Muscle of leg (tissue), 11 donors: Measurements from ENCODE around the gene ELFN1. TPM values are rescaled to one million over a fixed set of nuclear protein-coding genes. Genes with fewer than 3 reads are reported as not detected.

Experiments used
- DNase-seq: peaks from one replicate; pipeline ENCODE4 v3.0.0; 2013
- H3K27ac ChIP-seq: one replicate; pipeline ENCODE4 v1.5.1; 2013; ENCODE audit warnings: mild to moderate bottlenecking, low read length, control low read depth
- H3K27me3 ChIP-seq: one replicate; pipeline ENCODE4 v1.6.1; 2013; ENCODE audit warnings: low read length; ENCODE audit not compliant: control insufficient read depth, insufficient read depth
- H3K36me3 ChIP-seq: one replicate; pipeline ENCODE4 v1.6.1; 2013; ENCODE audit warnings: low read length; ENCODE audit not compliant: control insufficient read depth, insufficient read depth
- H3K4me1 ChIP-seq: one replicate; pipeline ENCODE4 v1.6.1; 2013; ENCODE audit warnings: low read length; ENCODE audit not compliant: control insufficient read depth, insufficient read depth
- H3K4me3 ChIP-seq: one replicate; pipeline ENCODE4 v1.5.1; 2013; ENCODE audit warnings: low read length, control low read depth
- H3K9me3 ChIP-seq: replicated peaks from 2 replicates; pipeline ENCODE4 v1.6.1; 2013; ENCODE audit warnings: low read depth, low read length; ENCODE audit not compliant: control insufficient read depth
- WGBS: methylation state at CpG from one replicate; pipeline ENCODE4 v1.1.5; 2013; ENCODE audit warnings: missing lambda C conversion rate; ENCODE audit not compliant: insufficient coverage; 5-methylcytosine and 5-hydroxymethylcytosine counted together
- polyA plus RNA-seq, 8 donors: library from polyadenylated mRNA; unstranded; fragments of 120-200 nt; gene quantifications; one replicate each; pipeline versions ENCODE4 v1.2.1 to v1.2.3, GENCODE V29; 2013; ENCODE audit warnings: inconsistent platforms in 1 of 8, low replicate concordance in 1 of 8; ENCODE audit not compliant: insufficient read length in 8 of 8, insufficient read depth in 1 of 8
- total RNA-seq: library from RNA; stranded (reverse); fragments of 120-200 nt; gene quantifications from one replicate; pipeline ENCODE4 v1.2.4, GENCODE V29; 2013

Gene ELFN1
- total and polyA plus RNA-seq, 9 donors, result 2.8 to 10.7 (median 8.2) TPM

- Histone ChIP-seq H3K4me1 (peaks cover 15% of the 10 kb centered on the region), H3K9me3 (no peaks in the 10 kb centered on the region), H3K27me3 (peaks cover 12% of the 10 kb centered on the region), H3K27ac (no peak overlapping the region), H3K4me3 (no peak overlapping the region), H3K36me3 (peaks cover 13% of the 10 kb centered on the region)
- WGBS, result 55% methylated on average over 18 of the region's 32 CpGs
- DNase-seq, result no peak
Measured at GRCh38 chr7:1748076-1748838, 78.2 kb downstream of the ELFN1 start.

GRCh38 chr7:1748839-1749173 lies 78.7 kb downstream of the ELFN1 start:
- 33% methylated on average over 2 of the region's 8 CpGs for WGBS
- no peak for DNase-seq
- Histone ChIP-seq H3K4me1 (peaks cover 15% of the 10 kb centered on the region), H3K27ac (no peak overlapping the region), H3K9me3 (no peaks in the 10 kb centered on the region), H3K36me3 (peaks cover 13% of the 10 kb centered on the region), H3K27me3 (peaks cover 15% of the 10 kb centered on the region), H3K4me3 (no peak overlapping the region)

- WGBS, result 71% methylated on average over 18 of the region's 19 CpGs
- no peak overlapping the region for H3K4me3 ChIP-seq
- no peaks in the 10 kb centered on the region for H3K9me3 ChIP-seq
- H3K27ac ChIP-seq, result peak overlapping the region; percentile 35
- peaks cover 15% of the 10 kb centered on the region for H3K4me1 ChIP-seq
- H3K36me3 ChIP-seq, result peaks cover 13% of the 10 kb centered on the region
- DNase-seq, result no peak
- peaks cover 16% of the 10 kb centered on the region for H3K27me3 ChIP-seq
Measured at GRCh38 chr7:1749351-1749863, 79.3 kb downstream of the ELFN1 start.

GRCh38 chr7:1749864-1750466 lies 79.9 kb downstream of the ELFN1 start:
- Histone ChIP-seq H3K4me1 (peaks cover 15% of the 10 kb centered on the region), H3K4me3 (no peak overlapping the region), H3K9me3 (no peaks in the 10 kb centered on the region), H3K36me3 (peaks cover 13% of the 10 kb centered on the region), H3K27ac (peak overlapping the region; percentile 35), H3K27me3 (peaks cover 16% of the 10 kb centered on the region)
- DNase-seq, result peak; percentile 41
- 41% methylated on average over 24 of the region's 24 CpGs for WGBS

GRCh38 chr7:1750541-1751021 lies 80.5 kb downstream of the ELFN1 start:
- 80% methylated on average over 23 of the region's 23 CpGs for WGBS
- peaks cover 15% of the 10 kb centered on the region for H3K4me1 ChIP-seq
- no peak for DNase-seq
- peaks cover 16% of the 10 kb centered on the region for H3K27me3 ChIP-seq
- H3K4me3 ChIP-seq, result no peak overlapping the region
- H3K9me3 ChIP-seq, result no peaks in the 10 kb centered on the region
- peaks cover 11% of the 10 kb centered on the region for H3K36me3 ChIP-seq
- H3K27ac ChIP-seq, result no peak overlapping the region

GRCh38 chr7:1752111-1752510 lies 82.0 kb downstream of the ELFN1 start:
- H3K4me1 ChIP-seq, result peaks cover 15% of the 10 kb centered on the region
- H3K27ac ChIP-seq, result no peak overlapping the region
- H3K4me3 ChIP-seq, result no peak overlapping the region
- WGBS, result 78% methylated on average over 8 of the region's 9 CpGs
- DNase-seq, result no peak
- peaks cover 1% of the 10 kb centered on the region for H3K36me3 ChIP-seq
- peaks cover 23% of the 10 kb centered on the region for H3K27me3 ChIP-seq
- no peaks in the 10 kb centered on the region for H3K9me3 ChIP-seq

GRCh38 chr7:1752771-1753563 lies 82.9 kb downstream of the ELFN1 start:
- peaks cover 29% of the 10 kb centered on the region for H3K27me3 ChIP-seq

GRCh38 chr7:1753564-1753867 lies 83.4 kb downstream of the ELFN1 start:
- Histone ChIP-seq H3K4me1 (peaks cover 15% of the 10 kb centered on the region), H3K27me3 (peaks cover 32% of the 10 kb centered on the region), H3K36me3 (no peaks in the 10 kb centered on the region), H3K27ac (no peak overlapping the region), H3K4me3 (no peak overlapping the region), H3K9me3 (no peaks in the 10 kb centered on the region)
- no CpG with 5 or more reads among the region's 10 CpGs for WGBS
- DNase-seq, result no peak

More at GRCh38 chr7:1752771-1753563, 82.9 kb downstream of the ELFN1 start:
- 54% methylated on average over 9 of the region's 21 CpGs for WGBS
- Histone ChIP-seq H3K4me1 (peaks cover 15% of the 10 kb centered on the region), H3K4me3 (no peak overlapping the region), H3K9me3 (no peaks in the 10 kb centered on the region), H3K36me3 (no peaks in the 10 kb centered on the region), H3K27ac (no peak overlapping the region)
- no peak for DNase-seq

- no peak overlapping the region for H3K4me3 ChIP-seq
- H3K27me3 ChIP-seq, result peaks cover 32% of the 10 kb centered on the region
- H3K9me3 ChIP-seq, result no peaks in the 10 kb centered on the region
- H3K27ac ChIP-seq, result no peak overlapping the region
- 80% methylated on average over 1 of the region's 5 CpGs for WGBS
- no peak for DNase-seq
- H3K36me3 ChIP-seq, result no peaks in the 10 kb centered on the region
- peaks cover 9% of the 10 kb centered on the region for H3K4me1 ChIP-seq
Measured at GRCh38 chr7:1754345-1754908, 84.3 kb downstream of the ELFN1 start.
